Neutrophil (primary cell): ENCODE data around the gene ZBTB47.

ENCODE experiments used
- H3K27ac ChIP-seq: fragments of 200-600 bp; sonication (generic); 2 replicates; pipeline ENCODE4 v1.5.1; 2016; ENCODE audit warnings: mild to moderate bottlenecking, moderate library complexity
- H3K27me3 ChIP-seq: fragments of 200-600 bp; sonication (generic); 2 replicates; pipeline ENCODE4 v1.6.0; 2016; ENCODE audit warnings: mild to moderate bottlenecking
- H3K36me3 ChIP-seq: fragments of 200-600 bp; sonication (generic); 2 replicates; pipeline ENCODE4 v1.5.1; 2017
- H3K4me1 ChIP-seq, 2 experiments: fragments of 200-600 bp in 1 of 2; sonication (generic) in 1 of 2; 1 replicate in 1 of 2; 2 replicates in 1 of 2; pipeline versions ENCODE4 v1.5.1 to v1.6.1; 2013 to 2016; ENCODE audit warnings: low read depth in 1 of 2, low read length in 1 of 2, mild to moderate bottlenecking in 1 of 2, moderate library complexity in 1 of 2; ENCODE audit not compliant: control insufficient read depth in 1 of 2, insufficient read depth in 1 of 2
- H3K4me3 ChIP-seq, 2 experiments: fragments of 200-600 bp in 1 of 2; sonication (generic) in 1 of 2; 1 replicate in 1 of 2; 2 replicates in 1 of 2; pipeline ENCODE4 v1.5.1; 2013 to 2016; ENCODE audit warnings: low read depth in 1 of 2, low read length in 1 of 2, mild to moderate bottlenecking in 1 of 2, moderate library complexity in 1 of 2
- H3K9me3 ChIP-seq: fragments of 200-600 bp; sonication (generic); 2 replicates; pipeline ENCODE4 v1.5.1; 2016
- CTCF ChIP-seq: fragments of 200-600 bp; sonication (generic); IDR thresholded peaks from 2 replicates; pipeline ENCODE4 v1.5.1; 2016; ENCODE audit warnings: antibody characterized with exemption

ZBTB47 gene

DNA sequence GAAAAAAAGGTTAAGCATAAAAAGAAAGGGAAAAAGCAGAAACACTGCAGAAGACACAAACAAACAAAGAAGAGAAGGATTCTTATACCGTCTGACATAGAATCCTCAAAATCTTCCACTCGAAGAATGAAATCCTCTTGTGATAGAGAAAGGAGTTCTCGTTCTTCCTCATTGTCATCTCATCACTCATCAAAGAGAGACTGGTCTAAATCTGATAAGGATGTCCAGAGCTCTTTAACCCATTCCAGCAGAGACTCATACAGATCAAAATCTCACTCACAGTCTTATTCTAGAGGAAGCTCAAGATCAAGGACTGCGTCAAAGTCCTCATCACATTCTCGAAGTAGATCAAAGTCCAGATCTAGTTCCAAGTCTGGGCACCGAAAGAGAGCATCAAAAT lies 16.5 kb upstream of the ZBTB47 start:
- Histone ChIP-seq H3K4me1 (no peaks in the 10 kb centered on the region), H3K27ac (no peak overlapping the region), H3K27me3 (no peaks in the 10 kb centered on the region), H3K4me3 (no peak overlapping the region), H3K36me3 (peaks cover 94% of the 10 kb centered on the region), H3K9me3 (no peaks in the 10 kb centered on the region)
- TF ChIP-seq CTCF = no peak

DNA sequence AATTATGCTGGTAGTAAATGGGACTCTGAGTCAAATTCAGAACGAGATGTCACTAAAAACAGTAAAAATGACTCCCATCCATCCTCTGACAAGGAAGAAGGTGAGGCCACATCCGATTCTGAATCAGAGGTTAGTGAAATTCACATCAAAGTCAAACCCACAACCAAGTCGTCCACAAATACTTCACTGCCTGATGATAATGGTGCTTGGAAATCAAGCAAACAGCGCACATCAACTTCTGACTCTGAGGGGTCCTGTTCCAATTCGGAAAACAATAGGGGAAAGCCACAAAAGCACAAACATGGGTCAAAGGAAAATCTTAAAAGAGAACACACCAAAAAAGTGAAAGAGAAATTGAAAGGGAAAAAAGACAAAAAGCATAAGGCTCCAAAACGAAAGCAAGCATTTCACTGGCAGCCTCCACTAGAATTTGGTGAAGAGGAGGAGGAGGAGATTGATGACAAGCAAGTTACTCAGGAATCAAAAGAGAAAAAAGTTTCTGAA lies 15.1 kb upstream of the ZBTB47 start:
- H3K4me1 ChIP-seq = no peaks in the 10 kb centered on the region
- no peaks in the 10 kb centered on the region for H3K9me3 ChIP-seq
- H3K27me3 ChIP-seq = no peaks in the 10 kb centered on the region
- peak overlapping the region; percentile 11 for H3K27ac ChIP-seq
- H3K4me3 ChIP-seq = no peak overlapping the region
- H3K36me3 ChIP-seq = peaks cover 92% of the 10 kb centered on the region
- TF ChIP-seq CTCF = no peak

DNA sequence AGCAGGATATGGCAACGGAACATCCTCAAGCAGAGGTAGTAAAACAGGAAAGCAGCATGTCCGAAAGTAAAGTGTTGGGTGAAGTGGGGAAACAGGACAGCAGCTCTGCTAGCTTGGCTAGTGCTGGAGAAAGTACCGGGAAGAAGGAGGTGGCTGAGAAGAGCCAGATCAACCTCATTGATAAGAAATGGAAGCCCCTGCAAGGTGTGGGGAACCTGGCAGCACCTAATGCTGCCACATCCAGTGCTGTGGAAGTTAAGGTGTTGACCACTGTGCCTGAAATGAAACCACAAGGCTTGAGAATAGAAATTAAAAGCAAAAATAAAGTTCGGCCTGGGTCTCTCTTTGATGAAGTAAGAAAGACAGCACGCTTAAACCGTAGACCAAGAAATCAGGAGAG lies 14.3 kb upstream of the ZBTB47 start:
- Histone ChIP-seq H3K27me3 (no peaks in the 10 kb centered on the region), H3K36me3 (peaks cover 92% of the 10 kb centered on the region), H3K9me3 (no peaks in the 10 kb centered on the region), H3K27ac (no peak overlapping the region), H3K4me3 (no peak overlapping the region), H3K4me1 (no peaks in the 10 kb centered on the region)
- TF ChIP-seq CTCF = no peak

- peaks cover 92% of the 10 kb centered on the region for H3K36me3 ChIP-seq
- H3K27ac ChIP-seq = no peak overlapping the region
- no peak for TF ChIP-seq CTCF
- H3K4me3 ChIP-seq = no peak overlapping the region
- H3K4me1 ChIP-seq = no peaks in the 10 kb centered on the region
- H3K9me3 ChIP-seq = no peaks in the 10 kb centered on the region
- H3K27me3 ChIP-seq = no peaks in the 10 kb centered on the region
These were observed 13.4 kb upstream of the ZBTB47 start for GRCh38 chr3:42640129-42640528.

- no peak for TF ChIP-seq CTCF
- Histone ChIP-seq H3K27me3 (no peaks in the 10 kb centered on the region), H3K4me3 (no peak overlapping the region), H3K27ac (peak overlapping the region; percentile 10), H3K4me1 (no peaks in the 10 kb centered on the region), H3K36me3 (peaks cover 87% of the 10 kb centered on the region), H3K9me3 (no peaks in the 10 kb centered on the region)
These were observed 12.6 kb upstream of the ZBTB47 start for GRCh38 chr3:42640771-42641370.
